Loucy (cell line): ENCODE measurements around the gene SETSIP.
A peak's percentile ranks its signal among the peaks of the same experiment; 100 is the strongest.

Experiments
- H2AFZ ChIP-seq: fragments of 200-600 bp; sonication (generic); 2 replicates; pipeline ENCODE4 v1.6.0; 2016; ENCODE audit warnings: antibody characterized with exemption, mild to moderate bottlenecking, low read length, moderate library complexity
- H3F3A ChIP-seq: fragments of 200-600 bp; 2 replicates; pipeline ENCODE4 v1.6.0; 2016; ENCODE audit warnings: antibody characterized with exemption, low read depth, mild to moderate bottlenecking
- H3K27me3 ChIP-seq: fragments of 200-600 bp; sonication (generic); 2 replicates; pipeline ENCODE4 v1.6.1; 2014; ENCODE audit warnings: low read length, mild to moderate bottlenecking; ENCODE audit not compliant: insufficient read depth, poor library complexity, severe bottlenecking
- H3K36me3 ChIP-seq: fragments of 200-600 bp; sonication (generic); 2 replicates; pipeline ENCODE4 v1.6.1; 2016; ENCODE audit warnings: low read length; ENCODE audit not compliant: insufficient read depth
- H3K4me1 ChIP-seq: fragments of 200-600 bp; sonication (generic); 2 replicates; pipeline ENCODE4 v1.5.1; 2014; ENCODE audit warnings: low read length, mild to moderate bottlenecking; ENCODE audit not compliant: insufficient read depth, poor library complexity, severe bottlenecking
- H3K4me2 ChIP-seq: fragments of 200-600 bp; sonication (generic); 2 replicates; pipeline ENCODE4 v1.6.0; 2014; ENCODE audit warnings: antibody characterized with exemption, low read length, low read depth, mild to moderate bottlenecking; ENCODE audit not compliant: poor library complexity, severe bottlenecking
- H3K4me3 ChIP-seq: fragments of 200-600 bp; sonication (generic); 2 replicates; pipeline ENCODE4 v1.5.1; 2014; ENCODE audit warnings: low read length, mild to moderate bottlenecking, mixed read lengths; ENCODE audit not compliant: poor library complexity, severe bottlenecking
- H3K79me2 ChIP-seq: fragments of 200-600 bp; sonication (generic); 2 replicates; pipeline ENCODE4 v1.6.1; 2014; ENCODE audit warnings: low read length; ENCODE audit not compliant: insufficient read depth
- H3K9ac ChIP-seq: fragments of 200-600 bp; sonication (generic); 2 replicates; pipeline ENCODE4 v1.6.0; 2014; ENCODE audit warnings: mild to moderate bottlenecking, low read depth, low read length, moderate library complexity; ENCODE audit not compliant: poor library complexity, severe bottlenecking
- H3K9me2 ChIP-seq: fragments of 200-600 bp; sonication (generic); replicated peaks from 2 replicates; pipeline ENCODE4 v1.6.1; 2016; ENCODE audit warnings: low read depth, low read length, mixed read lengths
- H3K9me3 ChIP-seq: fragments of 200-600 bp; sonication (generic); 2 replicates; pipeline ENCODE4 v1.6.1; 2014; ENCODE audit warnings: mild to moderate bottlenecking, antibody characterized with exemption, low read length, low read depth; ENCODE audit not compliant: insufficient read depth
- H4K20me1 ChIP-seq: fragments of 200-600 bp; sonication (generic); 2 replicates; pipeline ENCODE4 v1.6.0; 2014; ENCODE audit warnings: antibody characterized with exemption, low read length, mild to moderate bottlenecking; ENCODE audit not compliant: insufficient read depth, poor library complexity, severe bottlenecking
- EZH2phosphoT487 ChIP-seq: fragments of 200-600 bp; IDR thresholded peaks from 2 replicates; pipeline ENCODE4 v1.6.1; 2018; ENCODE audit warnings: antibody characterized with exemption, mild to moderate bottlenecking, moderate library complexity, borderline replicate concordance
- TF ChIP-seq, protein P1 (sequence below): fragments of 200-600 bp; sonication (generic); conservative IDR thresholded peaks from 2 replicates; pipeline ENCODE4 v1.5.1; 2014; ENCODE audit warnings: mild to moderate bottlenecking, antibody characterized with exemption, low read length

The SETSIP gene

DNA sequence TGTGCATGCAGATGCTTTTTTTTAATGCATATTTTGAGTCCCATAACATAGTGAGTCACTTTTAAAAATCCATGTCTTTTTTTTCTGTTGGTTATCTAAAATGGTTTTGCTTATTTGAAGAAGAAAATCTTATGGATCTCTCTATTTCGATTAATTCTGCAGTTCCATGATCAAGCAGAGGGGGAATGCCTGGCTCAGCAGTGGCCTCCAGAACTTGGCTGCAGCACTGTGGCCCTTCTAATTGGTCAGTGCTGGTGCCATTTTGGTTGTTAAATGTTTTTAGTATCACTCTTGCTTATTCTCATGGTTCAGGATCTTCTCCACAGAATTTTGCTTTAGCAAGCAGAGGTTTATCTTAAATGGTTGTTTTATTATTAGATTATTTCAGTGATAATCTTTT, 34.2 kb downstream of the SETSIP start:
- H4K20me1 ChIP-seq: no peaks in the 10 kb centered on the region
- H3K4me3 ChIP-seq: no peak overlapping the region
- no peak for TF ChIP-seq EZH2phosphoT487
- TF ChIP-seq, protein P1, sequence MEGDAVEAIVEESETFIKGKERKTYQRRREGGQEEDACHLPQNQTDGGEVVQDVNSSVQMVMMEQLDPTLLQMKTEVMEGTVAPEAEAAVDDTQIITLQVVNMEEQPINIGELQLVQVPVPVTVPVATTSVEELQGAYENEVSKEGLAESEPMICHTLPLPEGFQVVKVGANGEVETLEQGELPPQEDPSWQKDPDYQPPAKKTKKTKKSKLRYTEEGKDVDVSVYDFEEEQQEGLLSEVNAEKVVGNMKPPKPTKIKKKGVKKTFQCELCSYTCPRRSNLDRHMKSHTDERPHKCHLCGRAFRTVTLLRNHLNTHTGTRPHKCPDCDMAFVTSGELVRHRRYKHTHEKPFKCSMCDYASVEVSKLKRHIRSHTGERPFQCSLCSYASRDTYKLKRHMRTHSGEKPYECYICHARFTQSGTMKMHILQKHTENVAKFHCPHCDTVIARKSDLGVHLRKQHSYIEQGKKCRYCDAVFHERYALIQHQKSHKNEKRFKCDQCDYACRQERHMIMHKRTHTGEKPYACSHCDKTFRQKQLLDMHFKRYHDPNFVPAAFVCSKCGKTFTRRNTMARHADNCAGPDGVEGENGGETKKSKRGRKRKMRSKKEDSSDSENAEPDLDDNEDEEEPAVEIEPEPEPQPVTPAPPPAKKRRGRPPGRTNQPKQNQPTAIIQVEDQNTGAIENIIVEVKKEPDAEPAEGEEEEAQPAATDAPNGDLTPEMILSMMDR: no peak
- H3K4me1 ChIP-seq: peaks cover 4% of the 10 kb centered on the region
- H3K4me2 ChIP-seq: no peak overlapping the region
- no peaks in the 10 kb centered on the region for H3K9me3 ChIP-seq
- no peak overlapping the region for H2AFZ ChIP-seq
- no peaks in the 10 kb centered on the region for H3K36me3 ChIP-seq
- no peaks in the 10 kb centered on the region for H3K79me2 ChIP-seq
- H3K9me2 ChIP-seq: no peaks in the 10 kb centered on the region
- no peaks in the 10 kb centered on the region for H3F3A ChIP-seq
- H3K9ac ChIP-seq: no peak overlapping the region
- H3K27me3 ChIP-seq: no peaks in the 10 kb centered on the region

DNA sequence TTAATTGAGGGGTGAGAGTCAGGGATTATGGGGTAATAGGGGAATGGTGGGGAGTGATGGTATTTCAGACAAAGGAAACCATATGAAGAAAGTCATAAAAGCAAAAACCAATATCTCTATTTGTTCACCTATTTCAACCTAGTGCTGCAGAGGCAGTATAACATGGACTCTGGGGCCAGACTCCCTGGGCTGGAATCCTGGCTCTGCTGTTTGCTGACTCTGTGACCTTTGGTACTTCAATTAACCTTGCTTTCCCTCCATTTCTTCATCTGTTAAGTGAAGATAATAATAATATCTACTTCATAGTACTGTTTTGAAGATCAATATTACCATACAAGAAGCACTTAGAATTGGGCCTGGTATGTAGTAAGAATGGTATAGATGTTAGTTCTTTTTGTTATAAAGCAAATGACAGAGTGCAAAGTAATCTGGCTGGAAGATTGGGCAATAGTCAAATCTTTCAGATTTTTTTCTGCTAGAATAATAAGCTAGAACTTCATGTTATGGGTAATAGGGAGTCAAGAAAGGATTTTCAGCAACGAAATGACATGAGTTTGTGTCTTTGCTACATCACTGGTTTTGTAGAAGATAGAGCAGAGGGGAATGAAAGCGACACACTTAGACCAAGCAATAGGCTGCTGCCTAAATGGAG, 36.4 kb downstream of the SETSIP start:
- TF ChIP-seq, protein P1: no peak
- TF ChIP-seq EZH2phosphoT487: no peak

DNA sequence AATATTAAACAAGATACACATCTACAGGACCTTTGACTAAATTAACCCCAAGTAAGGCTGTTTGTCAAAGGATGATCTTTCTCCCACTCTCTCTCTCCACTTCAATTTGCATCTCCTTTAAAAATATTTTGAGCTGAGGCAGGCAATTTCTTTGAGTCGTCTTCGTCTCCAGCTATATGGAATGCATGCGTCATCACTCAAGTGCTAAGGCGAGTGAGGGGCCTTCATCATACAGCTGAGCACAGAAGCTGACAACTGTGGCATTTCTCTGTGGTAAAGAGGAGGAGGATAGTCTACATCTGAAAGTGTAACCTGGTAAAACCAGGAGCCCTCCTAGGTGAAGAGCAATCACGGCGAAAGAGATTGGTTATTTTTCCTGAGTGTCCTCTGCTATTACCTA, 37.8 kb downstream of the SETSIP start:
- no peaks in the 10 kb centered on the region for H4K20me1 ChIP-seq

More for the DNA sequence above, 36.4 kb downstream of the SETSIP start:
- Histone ChIP-seq H4K20me1 (no peaks in the 10 kb centered on the region), H3K4me2 (no peak overlapping the region), H3K4me1 (peaks cover 4% of the 10 kb centered on the region), H3K9me3 (no peaks in the 10 kb centered on the region), H2AFZ (no peak overlapping the region), H3K9ac (no peak overlapping the region), H3K36me3 (no peaks in the 10 kb centered on the region), H3K79me2 (no peaks in the 10 kb centered on the region), H3K27me3 (no peaks in the 10 kb centered on the region), H3K4me3 (no peak overlapping the region), H3F3A (no peaks in the 10 kb centered on the region), H3K9me2 (no peaks in the 10 kb centered on the region)

More for the DNA sequence above, 37.8 kb downstream of the SETSIP start:
- Histone ChIP-seq H3F3A (no peaks in the 10 kb centered on the region), H3K27me3 (no peaks in the 10 kb centered on the region), H3K9ac (no peak overlapping the region), H3K4me1 (peaks cover 4% of the 10 kb centered on the region), H3K79me2 (no peaks in the 10 kb centered on the region), H3K9me2 (no peaks in the 10 kb centered on the region), H3K4me3 (no peak overlapping the region), H2AFZ (0 out of 2 replicates have a peak overlapping the region, but pooled peaks have one; percentile 11), H3K9me3 (no peaks in the 10 kb centered on the region), H3K4me2 (no peak overlapping the region), H3K36me3 (no peaks in the 10 kb centered on the region)
- TF ChIP-seq, protein P1: no peak
- no peak for TF ChIP-seq EZH2phosphoT487
